Mononuclear cell (primary cell): ENCODE measurements around the gene TF. TPM values are rescaled to one million over a fixed set of nuclear protein-coding genes. Genes with fewer than 3 reads are reported as not detected.

Source experiments
- H3K27me3 ChIP-seq: 2 replicates; pipeline ENCODE4 v1.6.0; 2011; ENCODE audit warnings: low read length, control low read depth; ENCODE audit not compliant: insufficient read depth
- H3K4me1 ChIP-seq: 2 replicates; pipeline ENCODE4 v1.5.1; 2011; ENCODE audit warnings: mild to moderate bottlenecking, low read length, control low read depth; ENCODE audit not compliant: insufficient read depth
- H3K4me3 ChIP-seq: 2 replicates; pipeline ENCODE4 v1.5.1; 2011; ENCODE audit warnings: mild to moderate bottlenecking, low read length, moderate library complexity
- H3K9me3 ChIP-seq: 2 replicates; pipeline ENCODE4 v1.5.1; 2011; ENCODE audit warnings: low read depth, mild to moderate bottlenecking, control low read depth, low read length
- total RNA-seq: library from RNA; depleted of rRNA; stranded (reverse); fragments of >200 nt; gene quantifications from one replicate; pipeline ENCODE4 v1.2.3, GENCODE V29; 2012

Gene TF
- total RNA-seq, result not detected

DNA sequence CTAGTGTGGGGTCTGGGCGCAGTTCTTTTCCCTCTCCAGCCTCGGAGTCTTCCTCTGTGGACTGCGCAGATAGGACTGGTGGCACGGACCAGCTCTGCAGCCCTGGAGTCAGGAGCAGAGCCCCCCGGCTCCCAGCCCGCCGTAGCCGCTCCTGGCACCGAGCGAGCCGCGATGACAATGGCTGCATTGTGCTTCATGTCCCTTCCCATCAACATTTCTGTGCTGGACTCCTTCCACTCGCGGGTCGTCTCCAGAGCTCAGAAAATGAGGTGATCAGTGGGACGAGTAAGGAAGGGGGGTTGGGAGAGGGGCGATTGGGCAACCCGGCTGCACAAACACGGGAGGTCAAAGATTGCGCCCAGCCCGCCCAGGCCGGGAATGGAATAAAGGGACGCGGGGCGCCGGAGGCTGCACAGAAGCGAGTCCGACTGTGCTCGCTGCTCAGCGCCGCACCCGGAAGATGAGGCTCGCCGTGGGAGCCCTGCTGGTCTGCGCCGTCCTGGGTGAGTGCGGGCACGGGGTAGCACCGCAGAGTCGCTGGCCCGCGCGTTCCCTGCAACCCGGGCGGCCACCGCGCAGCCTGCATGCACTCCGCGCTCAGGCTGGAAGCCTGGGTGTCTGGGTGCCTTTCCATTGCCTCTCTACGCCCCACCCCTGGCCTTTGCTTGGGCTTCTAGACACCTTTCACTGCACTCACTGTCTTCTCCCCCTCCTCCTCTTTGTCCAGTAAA lies at the start of gene TF:
TSS of gene TF (plus strand) at position 413 of the 731 bp plus-strand sequence. CDS start at position 461, 48 bp downstream.
- Histone ChIP-seq H3K4me3 (no peak within 1 kb of the TSS), H3K9me3 (no peaks in the 10 kb centered on the region), H3K4me1 (no peaks in the 10 kb centered on the region), H3K27me3 (peaks cover 24% of the 10 kb centered on the region)

DNA sequence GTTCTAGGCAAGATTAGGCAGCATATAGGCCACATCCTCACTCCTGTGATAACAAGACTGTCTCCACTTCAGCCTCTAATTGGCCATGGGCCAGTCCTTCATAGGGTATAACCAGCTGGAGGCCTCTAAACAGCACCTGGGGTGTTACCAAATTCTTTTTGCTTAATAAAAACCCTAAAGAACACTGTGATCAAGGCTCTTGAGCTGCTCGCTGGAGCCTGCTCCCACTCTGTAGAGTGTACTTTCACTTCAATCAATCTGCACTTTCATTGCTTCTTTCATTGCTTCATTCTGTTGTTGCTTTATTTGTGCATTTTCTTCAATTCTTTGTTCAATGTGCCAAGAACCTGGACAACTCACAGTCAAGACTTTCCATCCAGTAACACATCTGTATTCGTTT lies 48.2 kb upstream of the TF start:
- H3K27me3 ChIP-seq, result no peaks in the 10 kb centered on the region
- H3K4me3 ChIP-seq, result no peak overlapping the region
- no peaks in the 10 kb centered on the region for H3K4me1 ChIP-seq
- no peaks in the 10 kb centered on the region for H3K9me3 ChIP-seq

DNA sequence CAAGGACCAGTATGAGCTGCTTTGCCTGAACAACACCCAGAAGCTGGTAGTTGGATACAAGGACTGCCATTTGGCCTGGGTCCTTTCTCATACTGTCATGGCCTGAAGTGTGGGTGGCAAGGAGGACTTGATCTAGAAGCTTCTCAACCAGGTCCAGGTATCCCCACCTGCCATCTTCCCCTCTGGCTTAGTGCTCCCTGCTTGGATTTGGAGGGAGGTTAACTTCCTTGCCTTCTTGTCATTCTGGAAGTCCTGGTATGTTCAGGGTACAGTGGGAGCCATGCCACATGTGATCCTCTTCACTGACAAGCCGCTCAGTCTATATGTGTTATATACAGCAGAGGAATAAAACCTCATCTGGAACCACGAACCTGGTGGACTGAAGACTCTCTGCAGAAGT lies 46.7 kb upstream of the TF start:
- Histone ChIP-seq H3K4me3 (no peak overlapping the region), H3K4me1 (no peaks in the 10 kb centered on the region), H3K27me3 (no peaks in the 10 kb centered on the region), H3K9me3 (no peaks in the 10 kb centered on the region)

DNA sequence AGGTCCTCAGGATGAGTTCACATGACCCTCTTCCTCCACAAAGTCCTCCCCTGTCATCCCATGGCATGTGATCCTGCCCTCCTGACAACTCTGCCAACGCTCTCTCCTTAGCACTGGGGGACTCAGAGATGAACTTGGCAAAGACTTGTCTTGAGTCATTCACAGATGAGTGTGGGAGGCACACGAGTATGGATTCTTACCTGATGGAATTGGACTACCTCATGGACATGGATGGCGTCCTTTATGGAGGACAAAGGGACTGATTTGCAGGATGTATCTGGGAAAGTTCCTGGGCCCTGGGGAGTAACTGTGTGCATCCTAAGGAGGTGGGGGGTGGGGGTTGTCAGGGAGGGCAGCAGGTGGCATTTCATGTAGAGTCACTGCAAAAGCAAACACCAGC lies 46.3 kb upstream of the TF start:
- Histone ChIP-seq H3K27me3 (no peaks in the 10 kb centered on the region), H3K4me1 (no peaks in the 10 kb centered on the region), H3K9me3 (no peaks in the 10 kb centered on the region), H3K4me3 (no peak overlapping the region)

DNA sequence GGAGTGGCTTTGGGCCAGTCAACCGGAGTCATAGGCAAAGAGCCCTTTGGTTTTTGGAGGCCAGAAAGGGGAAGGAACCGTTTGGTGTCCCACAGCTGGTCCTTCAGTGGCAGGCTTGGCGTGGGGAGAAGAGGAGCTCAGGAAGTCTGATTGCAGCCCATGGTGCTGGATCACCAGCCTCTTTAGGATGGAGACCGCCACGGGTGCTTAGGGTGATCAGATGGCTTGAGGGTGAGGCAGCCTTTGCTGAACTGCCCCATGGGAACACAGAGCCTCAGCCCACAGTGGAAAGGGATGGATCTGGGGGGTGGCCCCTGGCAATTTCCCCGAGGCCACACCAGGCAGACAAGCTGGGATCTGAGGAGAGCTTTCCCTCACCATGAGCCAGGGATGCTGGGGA lies 45.8 kb upstream of the TF start:
- no peaks in the 10 kb centered on the region for H3K4me1 ChIP-seq
- H3K4me3 ChIP-seq, result no peak overlapping the region
- no peaks in the 10 kb centered on the region for H3K9me3 ChIP-seq
- H3K27me3 ChIP-seq, result no peaks in the 10 kb centered on the region

DNA sequence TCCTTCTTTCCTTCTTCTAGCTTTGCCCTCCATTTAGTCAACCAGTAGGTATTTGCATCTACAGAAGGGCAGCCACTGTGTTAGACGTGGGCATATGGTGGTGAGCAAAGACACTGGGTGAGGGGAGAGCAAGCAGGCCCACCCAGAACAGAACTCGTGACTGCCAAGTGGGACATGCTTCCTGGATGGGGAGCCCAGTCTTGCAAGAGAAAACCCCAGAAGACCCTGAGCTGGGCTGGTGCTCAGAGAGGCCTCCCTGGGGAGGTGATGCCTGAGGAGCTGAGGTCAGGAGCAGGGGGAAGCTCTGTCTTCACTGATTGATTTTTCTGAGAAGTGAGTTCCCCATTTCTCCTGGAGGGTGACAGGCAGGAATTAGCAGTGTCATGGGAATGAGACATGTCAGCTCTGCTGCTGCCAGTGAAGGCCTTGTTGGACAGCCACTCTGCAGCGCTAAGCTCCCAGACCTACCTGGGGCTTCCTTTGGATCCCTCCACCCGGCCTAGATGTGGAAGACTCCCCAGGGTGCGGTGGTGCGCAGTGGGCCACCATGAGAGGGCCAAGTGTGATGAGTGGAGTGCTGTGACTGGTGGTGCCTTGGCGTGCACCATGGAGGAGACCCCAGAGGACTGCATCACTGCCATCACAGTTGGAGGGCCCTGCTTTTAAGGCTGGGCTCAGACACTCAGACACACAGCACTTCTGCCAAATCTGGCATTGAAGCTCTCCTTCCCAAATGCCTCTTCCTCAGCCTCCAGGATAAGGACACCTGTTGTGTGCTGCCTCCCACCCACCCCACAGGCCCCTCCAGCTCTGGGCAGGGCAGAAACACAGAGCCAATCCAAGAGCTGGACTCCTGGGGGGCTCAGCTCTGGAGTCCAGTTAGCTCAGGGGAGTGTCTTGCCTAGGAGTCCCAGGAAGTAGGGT lies 44.5 kb upstream of the TF start:
- H3K27me3 ChIP-seq, result no peaks in the 10 kb centered on the region
- H3K9me3 ChIP-seq, result no peaks in the 10 kb centered on the region
- H3K4me1 ChIP-seq, result no peaks in the 10 kb centered on the region
- no peak overlapping the region for H3K4me3 ChIP-seq

DNA sequence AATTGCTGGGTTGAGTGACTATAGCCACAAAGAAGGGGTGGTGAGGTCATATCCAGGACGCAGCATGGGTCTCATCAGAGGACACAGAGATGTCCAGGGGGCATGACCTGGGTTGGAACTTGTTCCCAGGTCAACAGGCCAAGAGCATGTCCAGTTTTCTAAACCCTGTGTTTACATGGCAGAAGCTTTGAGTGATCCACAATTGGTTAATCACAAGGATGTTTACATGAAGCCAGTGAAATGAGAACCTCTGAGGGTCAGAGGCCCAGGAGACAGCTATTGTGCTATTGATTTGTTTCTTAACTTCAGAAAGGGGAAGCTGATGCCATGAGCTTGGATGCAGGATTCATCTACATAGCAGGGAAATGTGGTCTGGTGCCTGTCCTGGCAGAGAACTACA lies 42.3 kb upstream of the TF start:
- H3K4me3 ChIP-seq, result no peak overlapping the region
- no peaks in the 10 kb centered on the region for H3K9me3 ChIP-seq
- H3K27me3 ChIP-seq, result no peaks in the 10 kb centered on the region
- H3K4me1 ChIP-seq, result no peaks in the 10 kb centered on the region

DNA sequence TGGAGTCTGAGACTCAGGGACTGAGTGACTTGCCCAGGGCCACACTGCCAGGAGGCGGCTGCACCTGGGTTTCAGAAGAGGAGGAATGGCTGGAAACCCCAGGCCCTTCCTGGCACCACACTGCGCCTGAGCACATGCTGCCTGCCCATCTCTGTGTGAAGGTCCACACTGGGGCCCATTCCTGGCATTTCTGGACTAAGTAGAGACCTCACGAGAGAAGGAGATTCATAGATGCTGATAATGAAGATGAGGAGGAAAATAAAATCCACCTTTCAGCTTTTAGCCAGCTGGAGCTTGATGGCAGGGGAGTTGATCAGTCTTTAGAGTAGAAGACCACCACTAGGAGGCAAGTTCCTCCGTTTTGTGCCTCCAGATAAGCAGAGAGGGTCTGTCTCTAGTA lies 40.2 kb upstream of the TF start:
- Histone ChIP-seq H3K4me1 (no peaks in the 10 kb centered on the region), H3K27me3 (no peaks in the 10 kb centered on the region), H3K9me3 (no peaks in the 10 kb centered on the region), H3K4me3 (no peak overlapping the region)

DNA sequence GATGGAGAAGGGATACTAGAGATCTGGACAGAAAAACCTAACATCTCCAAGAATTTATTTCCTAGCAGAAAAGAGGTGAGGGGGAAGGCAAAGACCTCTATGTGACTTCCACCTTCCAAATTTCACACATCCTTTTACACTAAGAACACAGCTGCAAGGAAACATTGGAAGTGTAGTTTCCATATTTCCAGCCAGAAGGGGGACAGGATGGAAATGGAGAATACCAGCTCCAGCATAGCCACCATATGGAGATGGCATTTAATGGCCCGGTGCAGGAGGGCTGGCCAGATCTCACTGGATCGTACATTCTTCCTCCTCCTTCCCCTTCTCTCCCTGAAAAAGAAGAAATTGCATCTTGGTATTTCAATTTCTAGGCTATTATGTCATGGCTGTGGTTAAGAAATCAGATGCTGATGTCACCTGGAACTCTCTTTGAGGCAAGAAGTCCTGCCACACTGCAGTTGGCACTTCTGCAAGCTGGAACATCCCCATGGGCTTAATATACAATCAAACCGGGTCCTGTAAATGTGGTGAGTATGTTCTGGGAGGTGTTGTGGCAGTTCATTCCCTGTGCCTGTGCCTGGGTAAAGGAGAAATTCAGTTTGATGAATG lies 36.9 kb upstream of the TF start:
- Histone ChIP-seq H3K27me3 (no peaks in the 10 kb centered on the region), H3K4me1 (no peaks in the 10 kb centered on the region), H3K9me3 (no peaks in the 10 kb centered on the region), H3K4me3 (no peak overlapping the region)

DNA sequence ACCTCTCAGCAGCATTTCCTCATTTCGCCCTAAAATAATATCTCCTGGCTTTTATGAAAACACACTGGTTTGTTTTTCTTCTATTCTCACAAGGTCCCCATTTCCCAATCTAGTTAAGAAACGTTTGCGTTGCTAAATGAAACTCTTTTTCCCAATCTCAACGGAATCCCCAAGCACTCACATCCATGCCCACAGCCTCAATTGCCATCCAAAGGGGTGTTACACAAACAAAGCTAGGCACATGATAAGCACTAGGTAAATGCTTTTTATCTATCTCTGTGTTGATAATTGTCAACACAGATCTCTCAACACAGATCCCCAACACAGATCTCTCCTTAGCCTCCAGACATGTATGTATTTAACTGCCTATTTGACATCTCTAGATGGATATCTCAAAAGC lies 35.2 kb upstream of the TF start:
- no peaks in the 10 kb centered on the region for H3K4me1 ChIP-seq
- H3K4me3 ChIP-seq, result no peak overlapping the region
- H3K9me3 ChIP-seq, result no peaks in the 10 kb centered on the region
- H3K27me3 ChIP-seq, result no peaks in the 10 kb centered on the region

DNA sequence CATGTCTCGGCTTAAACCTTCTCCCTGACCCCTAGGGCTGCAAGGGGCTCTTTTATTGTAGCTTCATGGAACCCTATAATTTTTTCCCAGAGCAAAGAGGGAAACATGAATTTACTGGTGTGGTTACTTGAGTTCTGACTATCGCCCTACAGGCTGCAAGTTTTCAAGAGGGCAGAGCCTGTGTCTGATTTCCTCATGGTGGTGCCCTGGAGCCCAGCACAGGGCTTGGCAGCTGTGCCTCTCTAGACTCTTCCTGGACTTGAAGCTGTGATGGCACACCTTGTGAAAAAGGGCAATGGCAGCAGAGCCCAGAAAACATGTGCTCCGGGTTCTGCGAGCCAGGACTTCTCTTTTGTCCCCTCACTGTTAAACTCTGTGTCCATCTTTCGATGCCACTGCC lies 34.2 kb upstream of the TF start:
- Histone ChIP-seq H3K4me1 (no peaks in the 10 kb centered on the region), H3K4me3 (no peak overlapping the region), H3K27me3 (no peaks in the 10 kb centered on the region), H3K9me3 (no peaks in the 10 kb centered on the region)

DNA sequence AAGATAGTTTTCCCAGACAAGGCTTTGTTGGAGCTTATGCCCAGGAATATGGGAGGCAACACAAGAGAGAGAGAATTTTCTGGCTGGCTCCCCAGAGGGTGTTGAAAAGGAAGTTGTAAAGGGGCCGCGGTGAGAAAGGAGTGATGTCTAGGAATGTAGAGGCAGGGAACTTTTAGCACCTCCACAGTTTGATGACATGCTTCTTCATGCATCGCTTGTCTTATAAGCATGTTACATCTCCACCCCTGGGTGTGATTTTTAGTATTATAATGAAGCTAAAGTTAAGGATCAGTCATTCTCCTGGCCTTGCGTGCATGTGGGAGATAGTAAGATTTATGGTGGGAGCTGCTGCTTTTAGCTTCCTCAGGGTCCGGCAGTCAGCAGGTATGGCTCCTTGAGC lies 32.8 kb upstream of the TF start:
- Histone ChIP-seq H3K4me1 (no peaks in the 10 kb centered on the region), H3K27me3 (no peaks in the 10 kb centered on the region), H3K4me3 (no peak overlapping the region), H3K9me3 (no peaks in the 10 kb centered on the region)

DNA sequence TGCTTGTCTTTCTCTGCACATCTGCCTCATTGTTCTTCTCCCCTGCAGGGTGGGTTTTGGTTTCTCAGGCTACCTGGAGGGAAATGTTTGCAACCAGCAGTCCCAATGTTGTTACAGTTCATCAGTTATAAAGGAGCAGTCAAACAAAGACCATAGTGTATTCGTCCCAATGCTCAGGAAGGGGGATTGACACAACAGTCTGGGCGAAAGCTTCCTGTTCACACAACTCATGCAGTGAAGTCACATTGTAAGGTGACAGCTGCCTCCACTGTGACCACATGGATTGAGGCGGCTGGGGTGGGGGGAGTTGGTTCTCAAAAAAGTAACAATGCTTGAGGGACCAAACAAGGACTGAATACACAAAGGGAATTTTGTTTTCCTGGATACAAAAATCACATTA lies 28.8 kb upstream of the TF start:
- H3K4me1 ChIP-seq, result no peaks in the 10 kb centered on the region
- peaks cover 6% of the 10 kb centered on the region for H3K27me3 ChIP-seq

DNA sequence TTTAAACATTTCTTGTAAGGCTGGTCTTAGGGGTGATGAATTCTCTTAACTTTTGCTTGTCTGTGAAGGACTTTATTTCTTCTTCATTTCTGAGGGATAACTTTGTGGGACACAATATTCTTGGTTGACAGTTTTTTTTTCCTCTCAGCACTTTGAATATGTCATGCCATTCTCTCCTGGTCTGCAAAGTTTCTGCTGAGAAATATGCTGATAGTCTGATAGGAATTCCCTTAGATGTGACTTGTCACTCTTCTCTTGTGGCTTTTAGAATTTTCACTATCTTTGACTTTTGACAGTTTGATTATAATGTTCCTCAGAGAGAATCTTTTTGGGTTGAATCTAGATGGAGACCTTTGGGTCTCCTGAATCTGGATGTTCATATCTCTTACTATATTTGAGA lies 23.3 kb upstream of the TF start:
- H3K4me3 ChIP-seq, result no peak overlapping the region

More for the DNA sequence above, 28.8 kb upstream of the TF start:
- Histone ChIP-seq H3K4me3 (no peak overlapping the region), H3K9me3 (peaks cover 7% of the 10 kb centered on the region)

DNA sequence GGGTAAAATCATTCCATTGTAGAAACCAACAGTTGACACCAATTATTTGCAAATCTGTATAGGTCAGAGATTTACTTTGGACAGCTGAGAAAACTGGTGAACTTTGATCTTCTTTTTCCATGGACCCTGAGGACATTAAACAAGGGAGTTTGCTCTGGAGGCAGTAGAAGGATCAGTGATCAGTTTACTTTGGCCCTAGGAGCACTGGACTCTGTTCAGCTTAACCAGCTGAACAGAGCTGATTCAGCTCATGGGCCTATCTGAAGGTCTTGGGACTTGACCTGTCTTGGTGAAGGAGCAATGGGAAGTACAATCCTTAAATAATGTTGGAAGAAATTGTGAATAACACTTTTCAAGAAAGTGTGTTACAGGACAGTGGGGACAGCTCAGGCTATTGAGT lies 15.2 kb upstream of the TF start:
- Histone ChIP-seq H3K4me1 (no peaks in the 10 kb centered on the region), H3K27me3 (no peaks in the 10 kb centered on the region), H3K9me3 (no peaks in the 10 kb centered on the region), H3K4me3 (no peak overlapping the region)

More for the DNA sequence above, 23.3 kb upstream of the TF start:
- Histone ChIP-seq H3K9me3 (peaks cover 16% of the 10 kb centered on the region), H3K4me1 (no peaks in the 10 kb centered on the region), H3K27me3 (peaks cover 9% of the 10 kb centered on the region)
